ENCODE results near the gene EDRF1. TPM values are rescaled to one million over a fixed set of nuclear protein-coding genes. Genes with fewer than 3 reads are reported as not detected.

Gene EDRF1
- total RNA-seq, 1 donor from 2014 or later = 9.6 TPM

GRCh38 chr10:125779403-125780327 is 60.2 kb downstream of the EDRF1 start:
- intact Hi-C loops (cut with DNase I) = no loop called here
- ATAC-seq (no peak), DNase-seq (ENCODE audit: missing footprints) (no peak)

GRCh38 chr10:125781374-125781773 is 61.9 kb downstream of the EDRF1 start:
- intact Hi-C loops (cut with DNase I) = no loop called here
- DNase-seq (ENCODE audit: missing footprints) (no peak), ATAC-seq (no peak)

GRCh38 chr10:125782054-125782453 is 62.5 kb downstream of the EDRF1 start:
- DNase-seq (ENCODE audit: missing footprints) (no peak), ATAC-seq (no peak)
- intact Hi-C loops (cut with DNase I) = no loop called here

- ATAC-seq (no peak), DNase-seq (ENCODE audit: missing footprints) (no peak)
- intact Hi-C loops (cut with DNase I) = no loop called here
These were observed 63.1 kb downstream of the EDRF1 start for GRCh38 chr10:125782616-125783015.

- intact Hi-C loops (cut with DNase I) = no loop called here
- no peak for DNase-seq (ENCODE audit: missing footprints)
These were observed 63.9 kb downstream of the EDRF1 start for GRCh38 chr10:125783408-125783807.

GRCh38 chr10:125783957-125784356 is 64.4 kb downstream of the EDRF1 start:
- DNase-seq (ENCODE audit: missing footprints) (no peak), ATAC-seq (no peak)
- intact Hi-C loops (cut with DNase I) = no loop called here

More at GRCh38 chr10:125783408-125783807, 63.9 kb downstream of the EDRF1 start:
- no peak for ATAC-seq

GRCh38 chr10:125785791-125786190 is 66.3 kb downstream of the EDRF1 start:
- no peak for ATAC-seq
- intact Hi-C loops (cut with DNase I) = no loop called here
- DNase-seq (ENCODE audit: missing footprints) = no peak

GRCh38 chr10:125788156-125789034 is 68.9 kb downstream of the EDRF1 start:
- intact Hi-C loops (cut with DNase I) = no loop called here
- no peak for ATAC-seq
- no peak for DNase-seq (ENCODE audit: missing footprints)

GRCh38 chr10:125792342-125793300 is 73.1 kb downstream of the EDRF1 start:
- ATAC-seq (no peak), DNase-seq (ENCODE audit: missing footprints) (no peak)
- intact Hi-C loops (cut with DNase I) = no loop called here

- ATAC-seq (peak; percentile 72), DNase-seq (ENCODE audit: missing footprints) (no peak)
- intact Hi-C loops (cut with DNase I) = no loop called here
These were observed 75.6 kb downstream of the EDRF1 start for GRCh38 chr10:125795128-125795527.

GRCh38 chr10:125795637-125796190 is 76.2 kb downstream of the EDRF1 start:
- DNase-seq (ENCODE audit: missing footprints) (no peak), ATAC-seq (no peak)
- intact Hi-C loops (cut with DNase I) = no loop called here

GRCh38 chr10:125797424-125797823 is 77.9 kb downstream of the EDRF1 start:
- DNase-seq (ENCODE audit: missing footprints) = no peak
- ATAC-seq = no peak
- intact Hi-C loops (cut with DNase I) = no loop called here

- DNase-seq (ENCODE audit: missing footprints) (no peak), ATAC-seq (no peak)
- intact Hi-C loops (cut with DNase I) = no loop called here
These were observed 78.6 kb downstream of the EDRF1 start for GRCh38 chr10:125797994-125798662.

- DNase-seq (ENCODE audit: missing footprints) = no peak
- intact Hi-C loops (cut with DNase I) = no loop called here
- ATAC-seq = no peak
These were observed 80.1 kb downstream of the EDRF1 start for GRCh38 chr10:125799451-125800182.

GRCh38 chr10:125801574-125801973 is 82.1 kb downstream of the EDRF1 start:
- intact Hi-C loops (cut with DNase I) = no loop called here
- no peak for ATAC-seq
- DNase-seq (ENCODE audit: missing footprints) = no peak

GRCh38 chr10:125802131-125802530 is 82.6 kb downstream of the EDRF1 start:
- ATAC-seq (no peak), DNase-seq (ENCODE audit: missing footprints) (no peak)
- intact Hi-C loops (cut with DNase I) = no loop called here

- no peak for DNase-seq (ENCODE audit: missing footprints)
- intact Hi-C loops (cut with DNase I) = no loop called here
- no peak for ATAC-seq
These were observed 83.2 kb downstream of the EDRF1 start for GRCh38 chr10:125802739-125803138.

All from Right ventricle myocardium inferior (tissue), 1 donor.